Calu3 (cell line): ENCODE data around the gene EVC2. TPM values are rescaled to one million over a fixed set of nuclear protein-coding genes. Genes with fewer than 3 reads are reported as not detected.
"Not testable (repeated sequence)": the region's sequence is repeated elsewhere in the genome, so short reads cannot be mapped to it uniquely, and the experiment has no call there.

Experiments
- BruUV-seq: library from RNA; stranded (reverse); fragments of 400-500 nt; replicated peaks from 2 replicates; lab custom pipeline; 2021; lab: Mats Ljungman, UMichigan
- CTCF ChIA-PET: fragments of 300-600 bp; sonication (Branson Sonifier 250); formaldehyde crosslinking; loops from one replicate; lab custom pipeline; 2022; ENCODE audit warnings: antibody characterized with exemption; lab: Charles Lee
- DNase-seq: peaks from one replicate; pipeline ENCODE4 v3.0.0; 2022
- H3K27ac Mint-ChIP-seq: one replicate; pipeline ENCODE4 v1.8.0; 2022; ENCODE audit warnings: mixed read lengths; ENCODE audit not compliant: unreplicated experiment
- H3K27me3 Mint-ChIP-seq: one replicate; pipeline ENCODE4 v1.8.0; 2022; ENCODE audit warnings: mixed read lengths; ENCODE audit not compliant: unreplicated experiment
- H3K36me3 Mint-ChIP-seq: one replicate; pipeline ENCODE4 v1.8.0; 2022; ENCODE audit warnings: mild to moderate bottlenecking, moderate library complexity, mixed read lengths; ENCODE audit not compliant: insufficient read depth, unreplicated experiment
- H3K4me1 Mint-ChIP-seq: one replicate; pipeline ENCODE4 v1.8.0; 2022; ENCODE audit warnings: mild to moderate bottlenecking, low read depth, mixed read lengths; ENCODE audit not compliant: unreplicated experiment
- H3K4me3 Mint-ChIP-seq: one replicate; pipeline ENCODE4 v1.8.0; 2022; ENCODE audit warnings: mild to moderate bottlenecking, low read depth, moderate library complexity, mixed read lengths; ENCODE audit not compliant: unreplicated experiment
- H3K9me3 Mint-ChIP-seq: one replicate; pipeline ENCODE4 v1.8.0; 2022; ENCODE audit warnings: low read depth, mixed read lengths; ENCODE audit not compliant: unreplicated experiment
- intact Hi-C: fragments of 100-400 bp; cut with micrococcal nuclease; formaldehyde crosslinking; loops from one replicate; pipeline ENCODE4 v1.10.0; 2022; ENCODE audit not compliant: unreplicated experiment
- total RNA-seq: library from RNA; stranded (reverse); gene quantifications from 2 replicates; pipeline ENCODE4 v1.2.3, GENCODE V29; 2022
- TF ChIP-seq, protein P1 (sequence below): fragments of 200-600 bp; IDR thresholded peaks from one replicate; pipeline ENCODE4 v1.8.0; 2022; ENCODE audit warnings: antibody characterized with exemption; ENCODE audit not compliant: unreplicated experiment

The EVC2 gene
- total RNA-seq, 1 experiment from 2014 or later, result not detected

DNA sequence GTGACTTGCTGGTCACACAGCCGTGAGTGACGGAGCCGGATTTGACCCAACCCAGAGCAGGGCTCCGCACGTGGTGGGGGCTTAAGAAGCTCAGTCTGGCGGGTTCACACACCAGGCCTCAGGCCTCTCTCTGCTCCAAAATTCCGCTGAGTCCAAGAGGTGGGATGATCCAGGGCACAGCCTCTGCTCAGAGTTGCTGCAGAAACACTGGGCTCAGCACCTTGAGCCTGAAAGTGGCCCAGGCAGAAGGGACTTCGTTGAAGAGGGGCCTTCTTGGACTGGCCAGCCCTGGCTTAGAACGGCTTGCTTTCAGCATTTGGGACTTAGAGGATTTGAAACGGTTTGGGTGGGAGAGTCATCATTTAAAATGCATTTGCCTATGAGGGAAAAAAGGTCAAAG is 23.8 kb upstream of the EVC2 start:
- Mint-ChIP-seq H3K4me3 (no peak overlapping the region), H3K9me3 (peaks cover 7% of the 10 kb centered on the region), H3K27me3 (no peaks in the 10 kb centered on the region), H3K36me3 (no peaks in the 10 kb centered on the region), H3K4me1 (no peaks in the 10 kb centered on the region), H3K27ac (no peak overlapping the region)
- DNase-seq, result no peak
- CTCF ChIA-PET, result no interaction called here
- TF ChIP-seq, protein P1, sequence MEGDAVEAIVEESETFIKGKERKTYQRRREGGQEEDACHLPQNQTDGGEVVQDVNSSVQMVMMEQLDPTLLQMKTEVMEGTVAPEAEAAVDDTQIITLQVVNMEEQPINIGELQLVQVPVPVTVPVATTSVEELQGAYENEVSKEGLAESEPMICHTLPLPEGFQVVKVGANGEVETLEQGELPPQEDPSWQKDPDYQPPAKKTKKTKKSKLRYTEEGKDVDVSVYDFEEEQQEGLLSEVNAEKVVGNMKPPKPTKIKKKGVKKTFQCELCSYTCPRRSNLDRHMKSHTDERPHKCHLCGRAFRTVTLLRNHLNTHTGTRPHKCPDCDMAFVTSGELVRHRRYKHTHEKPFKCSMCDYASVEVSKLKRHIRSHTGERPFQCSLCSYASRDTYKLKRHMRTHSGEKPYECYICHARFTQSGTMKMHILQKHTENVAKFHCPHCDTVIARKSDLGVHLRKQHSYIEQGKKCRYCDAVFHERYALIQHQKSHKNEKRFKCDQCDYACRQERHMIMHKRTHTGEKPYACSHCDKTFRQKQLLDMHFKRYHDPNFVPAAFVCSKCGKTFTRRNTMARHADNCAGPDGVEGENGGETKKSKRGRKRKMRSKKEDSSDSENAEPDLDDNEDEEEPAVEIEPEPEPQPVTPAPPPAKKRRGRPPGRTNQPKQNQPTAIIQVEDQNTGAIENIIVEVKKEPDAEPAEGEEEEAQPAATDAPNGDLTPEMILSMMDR, result no peak
- intact Hi-C loops, result no loop called here
- BruUV-seq, result no TSS peak

DNA sequence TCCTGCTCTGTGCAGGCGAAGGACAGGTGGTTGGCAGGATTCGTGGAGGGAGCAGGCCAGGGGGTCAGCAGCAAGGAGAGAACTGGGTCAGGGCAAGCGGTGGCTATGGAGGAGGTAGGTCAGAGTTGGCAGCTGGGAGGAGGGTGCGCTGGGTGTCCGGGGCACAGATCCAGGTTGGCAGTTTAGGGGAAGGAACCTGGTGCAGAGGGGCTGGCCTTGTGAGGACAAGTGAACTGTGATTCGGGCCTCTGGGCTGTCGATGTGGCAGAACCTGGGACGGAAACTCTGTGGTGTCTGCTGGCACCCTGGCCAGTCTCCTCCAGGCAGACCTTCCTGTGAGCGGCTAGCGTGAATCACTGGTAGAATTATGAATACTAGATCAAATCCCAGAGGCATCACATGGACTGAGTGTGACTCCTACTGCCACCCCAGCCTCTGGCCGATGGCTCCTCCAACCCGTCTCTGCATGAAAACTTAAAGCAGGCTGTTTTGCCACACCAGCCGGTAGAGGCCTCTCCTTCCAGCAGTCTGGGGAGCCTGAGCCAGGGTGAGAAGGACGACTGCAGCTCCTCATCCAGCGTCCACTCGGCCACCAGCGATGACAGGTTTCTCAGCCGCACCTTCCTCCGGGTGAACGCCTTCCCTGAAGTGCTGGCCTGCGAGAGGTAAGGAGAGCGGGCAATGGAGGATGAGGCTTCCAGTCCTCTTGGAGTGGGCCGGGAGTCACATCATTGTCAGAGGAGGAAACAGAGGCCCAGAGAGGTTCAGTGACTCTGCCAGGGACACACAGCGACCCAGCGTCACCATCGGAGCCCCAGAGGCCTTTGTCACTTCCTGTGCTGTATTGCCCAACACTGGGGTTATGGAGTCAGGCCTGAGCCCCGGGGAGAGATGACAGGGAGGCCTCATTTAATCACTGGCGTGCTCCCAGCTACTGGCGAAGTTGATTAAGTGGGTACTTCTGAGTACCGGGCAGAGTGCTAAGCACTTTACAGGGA is 22.9 kb upstream of the EVC2 start:
- no TSS peak for BruUV-seq
- CTCF ChIA-PET, result no interaction called here
- Mint-ChIP-seq H3K27me3 (no peaks in the 10 kb centered on the region), H3K4me1 (no peaks in the 10 kb centered on the region), H3K4me3 (no peak overlapping the region), H3K27ac (no peak overlapping the region), H3K36me3 (no peaks in the 10 kb centered on the region), H3K9me3 (peaks cover 7% of the 10 kb centered on the region)
- no peak for DNase-seq
- intact Hi-C loops, result no loop called here
- TF ChIP-seq, protein P1, result no peak

DNA sequence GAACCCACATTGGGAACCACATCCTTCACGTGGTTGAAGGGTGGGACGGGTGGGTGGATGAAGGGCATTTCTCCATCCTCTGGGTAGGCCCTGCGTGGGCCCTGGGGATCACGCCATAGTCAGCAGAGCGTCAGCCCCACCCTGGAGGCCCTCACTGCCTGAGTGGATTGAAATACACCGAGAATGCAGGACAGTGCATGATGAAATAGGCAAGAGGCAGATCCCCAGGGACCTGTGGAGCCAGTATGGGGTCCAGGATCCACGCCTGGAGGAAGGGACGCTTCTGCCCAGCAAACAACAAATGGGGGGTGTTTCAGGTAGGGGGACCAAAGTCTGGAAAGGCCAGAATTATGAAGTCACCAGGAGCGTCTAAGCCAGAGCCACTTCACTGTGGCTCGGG is 22.1 kb upstream of the EVC2 start:
- no TSS peak for BruUV-seq
- no peak overlapping the region for H3K4me3 Mint-ChIP-seq
- TF ChIP-seq, protein P1, result no peak
- no peaks in the 10 kb centered on the region for H3K36me3 Mint-ChIP-seq
- no peak overlapping the region for H3K27ac Mint-ChIP-seq
- H3K27me3 Mint-ChIP-seq, result no peaks in the 10 kb centered on the region
- no peaks in the 10 kb centered on the region for H3K4me1 Mint-ChIP-seq
- CTCF ChIA-PET, result no interaction called here
- DNase-seq, result no peak
- intact Hi-C loops, result no loop called here
- H3K9me3 Mint-ChIP-seq, result peaks cover 7% of the 10 kb centered on the region

DNA sequence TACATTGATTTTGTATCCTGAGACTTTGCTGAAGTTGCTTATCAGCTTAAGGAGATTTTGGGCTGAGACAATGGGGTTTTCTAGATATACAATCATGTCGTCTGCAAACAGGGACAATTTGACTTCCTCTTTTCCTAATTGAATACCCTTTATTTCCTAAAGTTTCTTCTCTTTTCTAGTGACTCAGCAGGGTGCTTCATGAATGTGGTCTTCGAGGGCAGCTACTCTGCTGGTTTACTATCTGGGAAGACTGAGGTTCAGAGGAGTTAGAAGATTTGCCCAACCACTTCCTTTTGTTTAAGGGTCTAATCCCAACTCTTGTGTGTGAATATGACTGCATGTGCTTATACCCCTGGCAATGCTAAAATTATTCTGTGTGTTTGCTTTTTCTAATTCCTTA is 20.1 kb upstream of the EVC2 start:
- not testable (repeated sequence) for H3K27me3 Mint-ChIP-seq

DNA sequence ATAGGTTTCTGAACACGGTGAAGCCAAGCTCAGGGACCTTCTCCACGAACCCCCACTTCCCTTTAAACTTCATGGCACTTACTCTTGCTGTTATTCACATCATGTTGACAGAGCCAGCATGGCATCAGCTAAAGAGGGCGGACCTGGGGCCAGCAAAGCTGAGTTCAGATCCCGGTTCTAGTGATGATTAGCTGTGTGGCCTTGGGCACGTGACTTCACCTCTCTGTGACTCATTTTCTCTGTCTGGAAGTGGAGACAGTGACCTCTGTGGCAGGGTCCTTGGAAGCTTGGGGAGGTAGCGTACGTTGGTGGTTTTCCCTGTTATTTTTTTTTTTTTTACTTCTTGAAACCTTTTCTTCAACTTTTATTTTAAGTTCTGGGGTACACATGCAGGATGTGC is 16.0 kb upstream of the EVC2 start:
- no peak overlapping the region for H3K27ac Mint-ChIP-seq
- no peaks in the 10 kb centered on the region for H3K4me1 Mint-ChIP-seq
- H3K9me3 Mint-ChIP-seq, result peaks cover 3% of the 10 kb centered on the region
- BruUV-seq, result no TSS peak
- TF ChIP-seq, protein P1, result no peak
- DNase-seq, result no peak
- no peak overlapping the region for H3K4me3 Mint-ChIP-seq
- H3K36me3 Mint-ChIP-seq, result no peaks in the 10 kb centered on the region
- CTCF ChIA-PET, result interaction anchor here (0.5 kb wide), 1 partner anchor 22 kb away, joined by 3 read pairs; no protein-coding TSS in a partner anchor
- no peaks in the 10 kb centered on the region for H3K27me3 Mint-ChIP-seq
- intact Hi-C loops, result no loop called here

More for the DNA sequence above, 20.1 kb upstream of the EVC2 start:
- H3K4me1 Mint-ChIP-seq, intact Hi-C loops, BruUV-seq, H3K27ac Mint-ChIP-seq, CTCF ChIA-PET, H3K9me3 Mint-ChIP-seq, H3K4me3 Mint-ChIP-seq, DNase-seq, H3K36me3 Mint-ChIP-seq: not testable (repeated sequence)
